HL-60 (cell line): ENCODE measurements around the gene NCBP2.

Source experiments
- DNase-seq, 2 experiments: peaks; one replicate each; pipeline ENCODE4 v3.0.0-alpha.2; 2010 to 2020; ENCODE audit warnings: low read depth in 1 of 2, low spot score in 1 of 2
- H3K27ac ChIP-seq: fragments of 250-450 bp; sonication (Bioruptor Pico); replicated peaks from 2 replicates; pipeline ENCODE4 v1.5.1; 2020; ENCODE audit warnings: mild to moderate bottlenecking, moderate library complexity
- H3K27me3 ChIP-seq: fragments of 250-450 bp; sonication (Bioruptor Pico); 2 replicates; pipeline ENCODE4 v1.5.1; 2021; ENCODE audit warnings: mild to moderate bottlenecking, moderate library complexity; ENCODE audit not compliant: insufficient read depth, poor library complexity, severe bottlenecking
- H3K4me3 ChIP-seq: replicated peaks from 2 replicates; pipeline ENCODE4 v1.5.1; 2011; ENCODE audit warnings: mild to moderate bottlenecking, control low read depth, low read length; ENCODE audit not compliant: insufficient read depth
- CTCF ChIP-seq: IDR thresholded peaks from one replicate; pipeline ENCODE4 v1.5.1; 2011; ENCODE audit warnings: low read length, control low read depth, inconsistent platforms; ENCODE audit not compliant: insufficient read depth
- GABPA ChIP-seq: IDR thresholded peaks from 2 replicates; pipeline ENCODE4 v1.6.1; 2012; ENCODE audit warnings: low read depth
- POLR2AphosphoS5 ChIP-seq: IDR thresholded peaks from 2 replicates; pipeline ENCODE4 v1.6.1; 2012; ENCODE audit warnings: low read depth
- REST ChIP-seq: IDR thresholded peaks from 2 replicates; pipeline ENCODE4 v1.6.1; 2012; ENCODE audit warnings: low read depth; ENCODE audit not compliant: insufficient replicate concordance
- SPI1 ChIP-seq: IDR thresholded peaks from 2 replicates; pipeline ENCODE4 v1.6.1; 2012; ENCODE audit warnings: low read depth, mild to moderate bottlenecking, borderline replicate concordance

Gene NCBP2

GRCh38 chr3:196903740-196904139, 38.6 kb downstream of the NCBP2 start:
- no peak overlapping the region for H3K27ac ChIP-seq
- no peak overlapping the region for H3K4me3 ChIP-seq
- no peaks in the 10 kb centered on the region for H3K27me3 ChIP-seq
- TF ChIP-seq SPI1 (no peak), POLR2AphosphoS5 (no peak), REST (no peak), GABPA (no peak), CTCF (no peak)
- no peak for DNase-seq

GRCh38 chr3:196902296-196902695, 40.0 kb downstream of the NCBP2 start:
- TF ChIP-seq SPI1: no peak

GRCh38 chr3:196901768-196902167, 40.6 kb downstream of the NCBP2 start:
- no peak for TF ChIP-seq GABPA
- TF ChIP-seq SPI1: no peak
- no peak for TF ChIP-seq CTCF
- no peak for TF ChIP-seq POLR2AphosphoS5
- TF ChIP-seq REST: no peak
- Histone ChIP-seq H3K27me3 (no peaks in the 10 kb centered on the region), H3K4me3 (no peak overlapping the region), H3K27ac (no peak overlapping the region)
- DNase-seq: no peak

More at GRCh38 chr3:196902296-196902695, 40.0 kb downstream of the NCBP2 start:
- no peak overlapping the region for H3K4me3 ChIP-seq
- no peak for DNase-seq
- no peaks in the 10 kb centered on the region for H3K27me3 ChIP-seq
- no peak overlapping the region for H3K27ac ChIP-seq

GRCh38 chr3:196896229-196896628, 46.1 kb downstream of the NCBP2 start:
- Histone ChIP-seq H3K27me3 (no peaks in the 10 kb centered on the region), H3K27ac (no peak overlapping the region), H3K4me3 (no peak overlapping the region)
- TF ChIP-seq GABPA (no peak), POLR2AphosphoS5 (no peak), CTCF (no peak), REST (no peak), SPI1 (no peak)
- DNase-seq: no peak
